ENCODE measurements around the gene SULT4A1.
"Not testable (repeated sequence)": the region's sequence is repeated elsewhere in the genome, so short reads cannot be mapped to it uniquely, and the experiment has no call there.

Gene SULT4A1

DNA sequence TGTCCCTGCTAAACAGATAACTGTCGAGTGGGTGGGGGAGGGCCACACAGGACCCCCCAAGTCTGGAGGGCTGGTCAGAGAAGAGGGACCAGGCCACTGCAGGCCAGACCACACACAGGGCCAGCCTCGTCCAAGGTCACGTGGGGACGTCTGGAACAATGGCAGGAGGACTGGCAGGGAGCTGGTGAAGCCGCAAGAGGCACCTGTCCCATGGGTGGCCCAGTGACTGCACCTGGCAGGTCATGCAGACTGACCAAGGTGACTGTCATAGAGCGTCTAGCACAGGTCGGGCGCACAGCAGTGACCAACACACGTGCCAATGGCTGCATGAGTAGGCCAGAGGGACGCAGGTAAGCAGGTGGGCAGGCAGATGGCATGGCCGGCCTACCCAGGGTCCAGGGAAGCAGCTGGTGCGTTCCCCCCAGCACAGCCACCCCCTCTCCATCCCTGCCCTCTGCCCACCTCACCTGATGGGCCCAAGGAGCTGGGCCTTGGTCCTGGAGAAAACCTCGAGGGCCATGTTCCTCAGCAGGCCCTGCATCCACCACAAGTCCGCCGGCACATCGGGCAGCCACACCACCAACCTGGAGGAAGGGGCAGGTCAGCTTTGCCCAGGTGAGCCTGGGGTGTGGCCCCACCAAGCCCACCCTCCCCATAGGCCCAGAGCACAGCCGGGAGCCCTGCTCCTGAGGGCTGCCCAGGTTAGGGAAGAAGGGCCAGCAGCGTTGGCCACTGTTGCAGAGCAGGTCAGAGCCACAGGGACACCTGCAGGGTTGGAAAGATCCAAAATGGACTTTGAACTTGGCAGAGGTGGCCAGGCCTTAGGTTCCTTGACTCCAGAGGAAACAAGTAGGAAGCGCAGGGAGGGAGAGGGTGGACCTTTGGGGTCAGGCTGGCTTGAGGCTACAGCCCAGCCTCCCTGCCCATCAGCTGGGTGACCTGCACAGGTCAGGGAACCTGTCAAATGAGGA is 19.1 kb upstream of the SULT4A1 start:
- no peaks in the 10 kb centered on the region for H3K4me1 ChIP-seq (ENCODE audit: insufficient read depth, low read length)
- H3K9me3 ChIP-seq (ENCODE audit: control insufficient read depth, insufficient read depth, low read length): no peaks in the 10 kb centered on the region
- no peaks in the 10 kb centered on the region; the same call in 1 of the 2 replicates for H3K36me3 ChIP-seq (ENCODE audit: insufficient read depth, low read length)
- no peak overlapping the region for H3K9ac ChIP-seq (ENCODE audit: low read depth, low read length)

DNA sequence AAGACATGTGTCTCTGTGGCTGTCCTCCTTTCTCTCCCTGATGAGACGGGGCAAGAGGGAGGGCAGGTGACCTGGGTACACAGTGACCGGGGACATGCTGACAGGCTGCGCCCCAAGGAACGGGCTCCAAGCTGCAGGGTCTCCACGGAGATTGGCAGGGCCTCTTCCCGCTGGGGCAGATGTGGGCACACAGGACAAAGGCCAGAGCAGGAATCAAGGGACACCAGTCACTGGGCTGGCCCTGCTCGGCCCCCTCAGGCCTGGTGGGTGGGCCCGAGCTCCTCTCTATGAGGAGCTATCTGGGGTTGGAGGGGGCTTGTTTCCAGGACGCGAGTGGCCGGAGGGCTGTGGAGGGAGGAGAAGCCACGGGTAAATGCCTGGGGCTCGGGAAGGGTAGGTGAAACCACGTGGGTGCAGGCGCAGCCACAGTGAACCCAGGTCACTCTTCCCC is 18.3 kb upstream of the SULT4A1 start:
- no peaks in the 10 kb centered on the region for H3K4me1 ChIP-seq (ENCODE audit: insufficient read depth, low read length)
- H3K9me3 ChIP-seq (ENCODE audit: control insufficient read depth, insufficient read depth, low read length): no peaks in the 10 kb centered on the region
- H3K36me3 ChIP-seq (ENCODE audit: insufficient read depth, low read length): no peaks in the 10 kb centered on the region; the same call in 1 of the 2 replicates
- H3K9ac ChIP-seq (ENCODE audit: low read depth, low read length): no peak overlapping the region

DNA sequence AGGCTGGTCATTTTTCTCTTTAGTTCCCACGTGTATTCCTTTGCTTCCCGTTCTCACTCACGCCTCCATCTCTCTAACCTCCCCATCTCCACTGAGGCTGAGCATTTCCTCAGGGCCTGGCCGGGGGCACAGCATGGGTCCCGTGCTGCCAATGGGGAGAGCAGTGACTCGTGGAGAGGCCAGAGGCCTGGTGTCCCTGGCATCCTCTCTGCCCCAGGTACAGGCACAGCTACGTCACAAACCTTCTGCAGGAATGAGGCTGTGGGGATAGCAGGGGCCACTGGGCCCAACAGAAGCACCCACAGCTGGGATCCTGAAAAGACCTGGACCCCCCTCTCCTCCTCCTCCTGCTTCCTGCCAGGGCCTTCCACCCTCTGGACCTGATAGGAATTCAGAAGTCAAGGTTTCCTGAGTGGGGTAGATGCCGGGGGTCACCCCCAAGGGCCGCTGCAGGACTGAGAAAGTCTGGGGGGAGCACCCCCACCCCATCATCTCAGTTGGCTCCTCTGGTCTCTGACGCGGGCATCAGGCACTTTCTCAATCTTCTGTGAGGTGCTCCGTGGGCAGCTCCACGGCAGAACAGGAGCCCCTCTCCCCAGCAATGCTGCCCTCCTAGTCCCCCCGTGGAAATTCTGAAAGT is 17.7 kb upstream of the SULT4A1 start:
- Histone ChIP-seq H3K9ac (ENCODE audit: low read depth, low read length) (no peak overlapping the region), H3K4me1 (ENCODE audit: insufficient read depth, low read length) (no peaks in the 10 kb centered on the region), H3K36me3 (ENCODE audit: insufficient read depth, low read length) (no peaks in the 10 kb centered on the region; the same call in 1 of the 2 replicates), H3K9me3 (ENCODE audit: control insufficient read depth, insufficient read depth, low read length) (no peaks in the 10 kb centered on the region)

DNA sequence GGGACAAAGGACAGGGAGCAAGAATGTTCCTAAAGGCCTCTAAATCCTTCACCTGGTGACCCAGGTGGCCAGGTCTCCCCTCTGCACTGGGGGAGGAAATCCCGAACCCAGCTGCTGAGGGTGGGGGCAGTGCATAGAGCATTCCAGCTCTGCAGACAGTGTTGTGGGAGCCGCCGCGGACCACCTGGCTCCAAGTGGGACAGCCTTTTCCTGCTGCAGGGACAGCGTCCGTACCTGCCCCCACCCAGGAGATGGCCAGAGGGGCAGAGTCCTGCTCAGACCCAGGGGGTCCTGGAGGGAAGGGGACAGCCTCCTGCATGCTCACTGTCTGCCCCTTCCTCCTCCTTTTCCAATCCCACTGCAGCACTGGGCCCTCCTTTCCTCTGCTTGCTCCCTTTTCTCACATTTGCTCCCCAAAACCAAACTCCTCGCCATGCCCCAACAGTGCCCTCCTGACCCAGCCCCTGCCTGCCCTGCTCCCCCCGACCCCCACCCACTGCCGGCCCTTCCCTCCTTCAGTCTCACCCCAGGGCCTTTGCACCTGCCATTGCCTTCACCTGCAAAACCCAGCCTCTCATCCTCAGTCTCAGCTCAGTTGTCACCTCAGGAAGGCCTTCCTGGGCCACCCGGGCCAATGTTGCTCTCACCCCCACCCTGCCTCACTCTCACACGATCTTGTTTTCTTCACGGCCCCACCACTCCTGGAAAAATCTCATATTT is 16.7 kb upstream of the SULT4A1 start:
- H3K9ac ChIP-seq (ENCODE audit: low read depth, low read length): no peak overlapping the region
- no peaks in the 10 kb centered on the region for H3K4me1 ChIP-seq (ENCODE audit: insufficient read depth, low read length)
- H3K9me3 ChIP-seq (ENCODE audit: control insufficient read depth, insufficient read depth, low read length): no peaks in the 10 kb centered on the region
- H3K36me3 ChIP-seq (ENCODE audit: insufficient read depth, low read length): no peaks in the 10 kb centered on the region; the same call in none of the 2 replicates

DNA sequence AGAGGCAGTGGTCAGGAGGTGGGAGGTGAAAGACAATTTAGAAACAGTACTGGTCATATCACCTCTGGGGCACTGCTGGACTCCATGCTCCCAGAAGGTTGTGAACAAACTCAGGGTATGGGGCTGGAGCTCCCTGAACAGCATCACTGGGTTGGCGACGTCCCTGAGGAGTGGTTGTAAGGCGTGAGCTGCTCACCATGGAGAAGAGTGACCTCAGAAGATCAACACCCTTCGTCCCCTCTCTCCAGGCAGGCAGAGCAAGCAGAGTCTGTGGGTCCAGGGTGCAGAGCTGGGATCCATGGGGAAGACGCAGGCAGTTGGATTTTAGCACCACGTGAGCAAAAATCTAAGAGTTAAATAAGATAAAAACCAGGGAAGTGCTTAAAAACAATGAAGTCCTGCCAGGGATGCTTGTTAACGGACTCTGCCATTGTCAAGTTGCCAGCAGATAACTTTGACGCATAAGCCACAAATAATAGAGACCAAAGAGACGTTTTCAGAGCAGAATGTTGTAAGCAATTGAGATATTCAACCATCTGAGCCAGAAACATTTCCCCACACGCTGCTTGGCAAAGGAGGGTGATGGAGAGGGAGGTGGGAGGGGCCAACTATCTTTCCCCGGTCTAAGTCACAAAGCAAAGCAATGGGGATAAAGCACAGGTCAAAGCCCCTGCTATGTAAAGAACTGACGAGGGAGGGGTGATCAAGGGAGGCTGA is 15.9 kb upstream of the SULT4A1 start:
- H3K36me3 ChIP-seq (ENCODE audit: insufficient read depth, low read length): no peaks in the 10 kb centered on the region; the same call in none of the 2 replicates
- no peaks in the 10 kb centered on the region for H3K4me1 ChIP-seq (ENCODE audit: insufficient read depth, low read length)
- H3K9ac ChIP-seq (ENCODE audit: low read depth, low read length): no peak overlapping the region
- no peaks in the 10 kb centered on the region for H3K9me3 ChIP-seq (ENCODE audit: control insufficient read depth, insufficient read depth, low read length)

DNA sequence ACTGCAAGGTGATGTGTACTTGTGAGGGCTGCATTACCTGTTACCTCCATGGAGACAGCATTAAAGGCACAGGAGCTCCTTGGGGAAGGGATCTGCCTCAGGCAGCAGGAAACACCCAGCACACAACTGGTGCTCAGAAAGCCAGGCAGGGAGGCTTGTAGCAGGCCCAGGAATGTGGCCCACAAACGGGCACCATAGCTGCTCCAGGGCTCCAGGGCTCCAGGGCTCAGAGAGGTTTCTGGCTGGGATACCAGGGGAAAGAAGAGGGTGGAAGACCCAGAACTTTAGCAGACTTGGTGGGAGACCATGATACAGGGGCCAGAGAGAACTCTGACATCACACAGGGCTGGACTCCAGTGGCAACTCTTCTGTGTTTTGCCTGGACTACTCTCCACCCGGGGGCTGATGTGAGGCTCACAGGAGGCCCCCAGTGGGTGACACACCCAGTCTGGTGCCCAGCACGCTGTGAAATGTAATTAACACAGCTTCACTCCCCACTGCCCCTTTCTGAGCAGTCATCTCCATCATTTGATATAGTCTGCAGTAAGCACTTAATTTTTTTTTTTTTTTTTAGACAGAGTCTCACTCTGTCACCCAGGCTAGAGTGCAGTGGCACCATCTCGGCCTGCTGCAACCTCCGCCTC is 14.7 kb upstream of the SULT4A1 start:
- Histone ChIP-seq H3K9ac (ENCODE audit: low read depth, low read length) (no peak overlapping the region), H3K36me3 (ENCODE audit: insufficient read depth, low read length) (no peaks in the 10 kb centered on the region; the same call in none of the 2 replicates), H3K9me3 (ENCODE audit: control insufficient read depth, insufficient read depth, low read length) (no peaks in the 10 kb centered on the region), H3K4me1 (ENCODE audit: insufficient read depth, low read length) (no peaks in the 10 kb centered on the region)

DNA sequence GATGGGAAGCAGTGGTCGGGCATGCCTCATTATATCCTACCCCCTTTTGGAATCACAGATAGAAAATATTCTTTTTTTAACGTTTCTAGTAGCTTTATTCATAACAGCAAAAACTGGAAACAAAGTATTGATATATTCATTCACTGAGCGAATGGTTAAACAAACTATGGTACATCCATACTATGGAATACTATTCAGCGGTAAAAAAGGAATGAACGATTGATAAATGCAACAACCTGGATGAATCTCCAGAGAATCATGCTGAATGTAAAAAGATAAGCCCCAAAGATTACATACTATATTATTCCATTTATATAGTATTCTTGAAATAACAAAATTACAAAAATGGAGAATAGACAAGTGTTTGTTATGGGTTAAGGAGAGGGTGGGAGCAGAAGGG is 7.5 kb upstream of the SULT4A1 start:
- Histone ChIP-seq H3K4me1 (ENCODE audit: insufficient read depth, low read length) (peaks cover 6% of the 10 kb centered on the region), H3K9ac (ENCODE audit: low read depth, low read length) (no peak overlapping the region), H3K36me3 (ENCODE audit: insufficient read depth, low read length) (no peaks in the 10 kb centered on the region; the same call in 1 of the 2 replicates), H3K9me3 (ENCODE audit: control insufficient read depth, insufficient read depth, low read length) (0 out of 2 replicates have a peak, but pooled peaks cover 4% of the 10 kb centered on the region)

DNA sequence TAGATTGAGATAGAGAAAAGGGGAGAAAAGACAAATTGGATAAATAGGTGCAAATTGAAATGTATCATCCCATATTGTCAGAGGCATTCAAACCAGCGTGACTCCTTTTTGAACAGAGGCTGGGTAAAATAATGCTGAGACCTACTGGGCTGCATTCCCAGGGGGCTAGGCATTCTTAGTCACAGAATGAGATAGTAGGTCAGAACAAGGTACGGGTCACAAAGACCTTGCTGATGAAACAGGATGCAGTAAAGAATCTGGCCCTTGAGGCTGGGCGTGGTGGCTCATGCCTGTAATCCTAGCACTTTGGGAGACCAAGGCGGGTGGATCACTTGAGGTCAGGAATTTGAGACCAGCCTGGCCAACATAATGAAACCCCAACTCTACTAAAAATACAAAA is 6.7 kb upstream of the SULT4A1 start:
- not testable (repeated sequence) for H3K4me1 ChIP-seq (ENCODE audit: insufficient read depth, low read length); H3K36me3 ChIP-seq (ENCODE audit: insufficient read depth, low read length); H3K9me3 ChIP-seq (ENCODE audit: control insufficient read depth, insufficient read depth, low read length)
- H3K9ac ChIP-seq (ENCODE audit: low read depth, low read length): peak overlapping the region; percentile 29; the same call in 1 of the 2 replicates

DNA sequence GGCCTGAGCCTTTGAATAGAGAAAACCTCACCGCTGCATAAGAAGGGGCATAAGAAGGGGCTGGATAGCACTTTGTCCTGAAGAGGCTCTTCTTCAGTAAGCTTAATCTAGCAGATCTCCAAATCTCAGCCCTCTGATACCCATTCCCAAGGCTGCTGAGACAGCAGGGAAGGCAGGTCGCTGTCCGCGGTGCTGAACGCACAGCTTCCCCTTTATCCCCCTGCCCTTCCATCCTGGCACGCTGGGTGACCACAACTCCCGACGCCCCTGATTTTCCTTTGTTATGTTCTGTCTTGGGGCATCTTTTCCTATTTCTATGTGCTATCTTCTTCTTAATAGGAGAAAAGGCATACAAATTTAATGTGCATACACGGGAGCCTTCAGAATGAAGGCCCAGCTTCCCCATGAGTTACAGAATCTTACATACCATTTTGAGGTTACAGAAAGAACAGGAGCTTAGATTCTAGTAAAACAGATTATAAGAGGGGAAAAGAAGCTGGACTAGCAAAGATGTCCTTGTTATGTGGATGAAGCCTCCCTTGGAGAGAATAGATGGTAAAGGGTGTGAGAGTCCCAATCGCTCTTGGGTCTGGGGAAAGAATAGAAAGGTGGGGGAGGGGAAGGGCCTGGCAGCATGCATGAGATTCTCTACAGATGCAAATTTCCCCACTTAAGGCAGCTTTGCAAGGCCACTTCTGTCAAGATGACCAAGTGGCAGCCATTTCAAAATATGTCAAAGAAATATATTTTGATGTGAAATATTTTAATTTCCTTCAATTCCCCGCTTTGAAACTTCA is 5.7 kb upstream of the SULT4A1 start:
- Histone ChIP-seq H3K9me3 (ENCODE audit: control insufficient read depth, insufficient read depth, low read length) (0 out of 2 replicates have a peak, but pooled peaks cover 4% of the 10 kb centered on the region), H3K9ac (ENCODE audit: low read depth, low read length) (peak overlapping the region; percentile 29; the same call in 1 of the 2 replicates)

DNA sequence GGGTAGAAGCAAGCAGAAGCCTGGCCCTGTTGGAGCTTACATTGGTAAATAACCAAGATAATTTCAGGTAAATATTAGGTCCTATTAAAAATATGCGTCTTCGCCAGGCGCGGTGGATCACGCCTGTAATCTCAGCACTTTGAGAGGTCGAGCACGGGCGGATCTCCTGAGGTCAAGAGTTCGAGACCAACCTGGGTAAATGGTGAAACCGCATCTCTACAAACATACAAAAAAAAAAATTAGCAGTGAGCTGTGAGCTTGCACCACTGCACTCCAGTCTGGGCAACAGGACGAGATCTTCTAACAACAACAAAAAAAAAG is 529 bp upstream of the SULT4A1 start:
- Histone ChIP-seq H3K9ac (ENCODE audit: low read depth, low read length) (peak overlapping the region; percentile 38; the same call in 1 of the 2 replicates), H3K4me1 (ENCODE audit: insufficient read depth, low read length) (peaks cover 20% of the 10 kb centered on the region)

More for the DNA sequence above, 5.7 kb upstream of the SULT4A1 start:
- Histone ChIP-seq H3K4me1 (ENCODE audit: insufficient read depth, low read length) (peaks cover 6% of the 10 kb centered on the region), H3K36me3 (ENCODE audit: insufficient read depth, low read length) (no peaks in the 10 kb centered on the region)

DNA sequence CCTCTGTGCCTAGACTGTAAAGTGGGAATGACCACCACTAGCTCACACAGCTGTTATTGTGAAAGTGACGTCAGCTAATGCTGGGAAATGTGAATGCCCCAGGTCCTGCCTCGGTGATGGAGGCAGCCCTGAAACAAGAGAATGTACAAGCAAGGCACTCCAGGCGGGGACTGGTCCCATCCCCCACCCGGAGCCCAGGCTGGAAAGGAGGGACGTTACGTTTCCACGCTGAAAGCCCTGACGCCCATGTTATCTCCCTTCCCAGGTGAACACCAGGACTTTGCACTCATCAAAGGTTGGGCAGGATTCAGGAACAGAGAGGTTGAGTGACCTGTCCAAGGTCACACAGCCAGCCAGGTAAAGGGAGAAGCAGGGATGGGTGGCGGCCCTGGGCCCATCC is 784 bp downstream of the SULT4A1 start:
- Histone ChIP-seq H3K4me1 (ENCODE audit: insufficient read depth, low read length) (peaks cover 20% of the 10 kb centered on the region), H3K9me3 (ENCODE audit: control insufficient read depth, insufficient read depth, low read length) (peaks cover 6% of the 10 kb centered on the region; the same call in 1 of the 2 replicates), H3K9ac (ENCODE audit: low read depth, low read length) (peak overlapping the region; percentile 54; the same call in 1 of the 2 replicates), H3K36me3 (ENCODE audit: insufficient read depth, low read length) (no peaks in the 10 kb centered on the region)

More for the DNA sequence above, 529 bp upstream of the SULT4A1 start:
- H3K36me3 ChIP-seq (ENCODE audit: insufficient read depth, low read length): no peaks in the 10 kb centered on the region
- H3K9me3 ChIP-seq (ENCODE audit: control insufficient read depth, insufficient read depth, low read length): no peaks in the 10 kb centered on the region

DNA sequence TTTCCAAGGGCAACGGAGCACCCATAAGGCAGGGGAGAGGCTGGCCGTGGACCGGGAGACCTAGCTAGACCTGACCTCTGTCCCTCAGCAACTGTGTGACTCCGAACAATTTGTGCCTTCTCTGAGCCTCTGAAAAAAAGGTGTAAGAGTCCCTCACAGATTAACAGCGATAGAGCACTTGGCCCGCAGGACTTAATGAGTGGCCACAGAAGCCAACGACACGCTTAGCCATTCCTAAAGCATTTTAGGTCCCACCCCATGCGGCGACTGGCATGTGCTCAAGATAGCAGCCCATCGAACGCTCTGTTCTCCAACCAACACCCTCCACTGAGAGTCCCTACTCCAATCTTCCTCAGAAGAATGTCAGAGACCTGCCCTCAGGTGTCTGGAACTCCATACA is 1.5 kb downstream of the SULT4A1 start:
- Histone ChIP-seq H3K4me1 (ENCODE audit: insufficient read depth, low read length) (peaks cover 20% of the 10 kb centered on the region), H3K36me3 (ENCODE audit: insufficient read depth, low read length) (no peaks in the 10 kb centered on the region), H3K9ac (ENCODE audit: low read depth, low read length) (peak overlapping the region; percentile 54; the same call in 1 of the 2 replicates), H3K9me3 (ENCODE audit: control insufficient read depth, insufficient read depth, low read length) (peaks cover 6% of the 10 kb centered on the region; the same call in 1 of the 2 replicates)

DNA sequence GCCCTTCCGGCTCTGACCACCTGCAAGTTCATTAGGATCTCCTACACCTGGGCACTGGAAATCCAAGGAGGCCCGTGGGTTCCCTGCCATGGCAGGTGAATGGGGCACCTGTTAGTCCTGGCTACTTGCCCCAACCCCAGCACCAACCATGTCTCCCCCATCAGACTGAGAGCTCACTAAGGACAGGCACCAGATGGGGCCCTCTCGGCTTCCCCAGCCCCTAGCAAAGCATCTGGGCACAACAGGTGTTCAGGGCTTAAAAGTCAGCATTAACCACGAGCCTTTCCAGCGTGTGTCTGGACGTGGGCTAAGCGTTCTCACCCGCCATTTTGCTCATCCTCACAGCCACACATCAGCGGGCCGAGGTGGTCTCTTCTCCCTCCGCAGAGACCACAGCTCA is 2.2 kb downstream of the SULT4A1 start:
- Histone ChIP-seq H3K4me1 (ENCODE audit: insufficient read depth, low read length) (peaks cover 20% of the 10 kb centered on the region), H3K9me3 (ENCODE audit: control insufficient read depth, insufficient read depth, low read length) (peaks cover 6% of the 10 kb centered on the region; the same call in 1 of the 2 replicates), H3K36me3 (ENCODE audit: insufficient read depth, low read length) (no peaks in the 10 kb centered on the region), H3K9ac (ENCODE audit: low read depth, low read length) (no peak overlapping the region)
